ENCODE data around the gene STAT3.

DNA sequence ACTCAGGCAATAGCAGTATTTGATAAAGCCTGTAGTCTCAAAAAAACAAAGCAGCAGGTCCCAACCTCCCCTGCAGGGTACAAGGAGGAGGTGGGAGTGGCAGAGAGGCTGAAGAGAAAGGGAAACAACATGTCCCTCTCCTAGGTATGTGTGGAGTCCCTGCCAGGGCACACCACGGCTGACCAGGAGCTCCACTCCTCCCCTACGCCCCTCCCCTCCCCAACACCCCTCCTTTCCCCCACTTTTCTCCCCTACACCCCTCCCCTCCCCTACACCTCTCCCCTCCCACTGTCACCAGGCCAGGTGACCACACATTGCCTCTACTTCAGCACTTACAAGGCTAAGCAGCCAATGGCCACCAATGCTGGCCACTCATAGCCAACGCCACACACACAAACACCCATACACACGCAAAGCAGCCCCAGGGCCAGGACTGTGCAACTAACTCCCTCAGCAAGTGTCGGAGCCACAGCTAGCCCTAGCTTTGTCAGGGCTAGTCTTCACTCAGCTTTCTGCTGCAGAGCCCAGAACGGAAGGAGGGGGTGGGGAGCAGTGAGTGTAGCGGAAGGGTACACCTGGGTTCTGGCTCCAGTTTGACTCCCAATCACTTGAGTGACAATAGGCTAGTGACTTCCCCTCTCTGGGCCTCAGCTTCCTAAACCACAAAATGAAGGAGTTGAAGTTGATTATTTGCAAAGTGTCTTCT lies 26.6 kb upstream of the STAT3 start:
- TF ChIP-seq, protein P1, sequence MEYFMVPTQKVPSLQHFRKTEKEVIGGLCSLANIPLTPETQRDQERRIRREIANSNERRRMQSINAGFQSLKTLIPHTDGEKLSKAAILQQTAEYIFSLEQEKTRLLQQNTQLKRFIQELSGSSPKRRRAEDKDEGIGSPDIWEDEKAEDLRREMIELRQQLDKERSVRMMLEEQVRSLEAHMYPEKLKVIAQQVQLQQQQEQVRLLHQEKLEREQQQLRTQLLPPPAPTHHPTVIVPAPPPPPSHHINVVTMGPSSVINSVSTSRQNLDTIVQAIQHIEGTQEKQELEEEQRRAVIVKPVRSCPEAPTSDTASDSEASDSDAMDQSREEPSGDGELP (IDR thresholded peaks at IDR 0.05; ENCODE audit: borderline replicate concordance, low read depth) = no peak
- TF ChIP-seq, protein P2, sequence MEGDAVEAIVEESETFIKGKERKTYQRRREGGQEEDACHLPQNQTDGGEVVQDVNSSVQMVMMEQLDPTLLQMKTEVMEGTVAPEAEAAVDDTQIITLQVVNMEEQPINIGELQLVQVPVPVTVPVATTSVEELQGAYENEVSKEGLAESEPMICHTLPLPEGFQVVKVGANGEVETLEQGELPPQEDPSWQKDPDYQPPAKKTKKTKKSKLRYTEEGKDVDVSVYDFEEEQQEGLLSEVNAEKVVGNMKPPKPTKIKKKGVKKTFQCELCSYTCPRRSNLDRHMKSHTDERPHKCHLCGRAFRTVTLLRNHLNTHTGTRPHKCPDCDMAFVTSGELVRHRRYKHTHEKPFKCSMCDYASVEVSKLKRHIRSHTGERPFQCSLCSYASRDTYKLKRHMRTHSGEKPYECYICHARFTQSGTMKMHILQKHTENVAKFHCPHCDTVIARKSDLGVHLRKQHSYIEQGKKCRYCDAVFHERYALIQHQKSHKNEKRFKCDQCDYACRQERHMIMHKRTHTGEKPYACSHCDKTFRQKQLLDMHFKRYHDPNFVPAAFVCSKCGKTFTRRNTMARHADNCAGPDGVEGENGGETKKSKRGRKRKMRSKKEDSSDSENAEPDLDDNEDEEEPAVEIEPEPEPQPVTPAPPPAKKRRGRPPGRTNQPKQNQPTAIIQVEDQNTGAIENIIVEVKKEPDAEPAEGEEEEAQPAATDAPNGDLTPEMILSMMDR (CRISPR knock-in tag; IDR thresholded peaks at IDR 0.05) = no peak
- TF ChIP-seq HDAC6 (IDR thresholded peaks at IDR 0.05; ENCODE audit: low read depth, low read length) = no peak
- TF ChIP-seq, protein P3, sequence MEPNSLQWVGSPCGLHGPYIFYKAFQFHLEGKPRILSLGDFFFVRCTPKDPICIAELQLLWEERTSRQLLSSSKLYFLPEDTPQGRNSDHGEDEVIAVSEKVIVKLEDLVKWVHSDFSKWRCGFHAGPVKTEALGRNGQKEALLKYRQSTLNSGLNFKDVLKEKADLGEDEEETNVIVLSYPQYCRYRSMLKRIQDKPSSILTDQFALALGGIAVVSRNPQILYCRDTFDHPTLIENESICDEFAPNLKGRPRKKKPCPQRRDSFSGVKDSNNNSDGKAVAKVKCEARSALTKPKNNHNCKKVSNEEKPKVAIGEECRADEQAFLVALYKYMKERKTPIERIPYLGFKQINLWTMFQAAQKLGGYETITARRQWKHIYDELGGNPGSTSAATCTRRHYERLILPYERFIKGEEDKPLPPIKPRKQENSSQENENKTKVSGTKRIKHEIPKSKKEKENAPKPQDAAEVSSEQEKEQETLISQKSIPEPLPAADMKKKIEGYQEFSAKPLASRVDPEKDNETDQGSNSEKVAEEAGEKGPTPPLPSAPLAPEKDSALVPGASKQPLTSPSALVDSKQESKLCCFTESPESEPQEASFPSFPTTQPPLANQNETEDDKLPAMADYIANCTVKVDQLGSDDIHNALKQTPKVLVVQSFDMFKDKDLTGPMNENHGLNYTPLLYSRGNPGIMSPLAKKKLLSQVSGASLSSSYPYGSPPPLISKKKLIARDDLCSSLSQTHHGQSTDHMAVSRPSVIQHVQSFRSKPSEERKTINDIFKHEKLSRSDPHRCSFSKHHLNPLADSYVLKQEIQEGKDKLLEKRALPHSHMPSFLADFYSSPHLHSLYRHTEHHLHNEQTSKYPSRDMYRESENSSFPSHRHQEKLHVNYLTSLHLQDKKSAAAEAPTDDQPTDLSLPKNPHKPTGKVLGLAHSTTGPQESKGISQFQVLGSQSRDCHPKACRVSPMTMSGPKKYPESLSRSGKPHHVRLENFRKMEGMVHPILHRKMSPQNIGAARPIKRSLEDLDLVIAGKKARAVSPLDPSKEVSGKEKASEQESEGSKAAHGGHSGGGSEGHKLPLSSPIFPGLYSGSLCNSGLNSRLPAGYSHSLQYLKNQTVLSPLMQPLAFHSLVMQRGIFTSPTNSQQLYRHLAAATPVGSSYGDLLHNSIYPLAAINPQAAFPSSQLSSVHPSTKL (CRISPR knock-in tag; IDR thresholded peaks at IDR 0.05) = no peak
- no peak for TF ChIP-seq CENPT (CRISPR knock-in tag; IDR thresholded peaks at IDR 0.05; ENCODE audit: low read depth)
- no peak for TF ChIP-seq ARNTL (CRISPR knock-in tag; IDR thresholded peaks at IDR 0.05)
- no peak for TF ChIP-seq ZNF766 (CRISPR knock-in tag; IDR thresholded peaks at IDR 0.05; ENCODE audit: borderline replicate concordance)
- no peak for TF ChIP-seq EZH2 (conservative IDR thresholded peaks at IDR 0.05; ENCODE audit: low read depth, low read length)
- no peak for TF ChIP-seq BRCA1 (CRISPR knock-in tag; IDR thresholded peaks at IDR 0.05)
- TF ChIP-seq ZNF274 (CRISPR knock-in tag; IDR thresholded peaks at IDR 0.05) = no peak
